BLaER1 (cell line): Measurements from ENCODE around the gene LPP.

Experiments
- H3K27ac ChIP-seq: shearing (Covaris generic); formaldehyde crosslinking; 2 replicates; pipeline ENCODE4 v1.8.1; 2022
- H3K27me3 ChIP-seq: shearing (Covaris generic); formaldehyde crosslinking; 2 replicates; pipeline ENCODE4 v1.8.1; 2022
- H3K36me3 ChIP-seq: shearing (Covaris generic); formaldehyde crosslinking; 2 replicates; pipeline ENCODE4 v1.8.1; 2022
- H3K4me1 ChIP-seq: shearing (Covaris generic); formaldehyde crosslinking; 2 replicates; pipeline ENCODE4 v1.8.1; 2022
- H3K4me2 ChIP-seq: shearing (Covaris generic); formaldehyde crosslinking; 2 replicates; pipeline ENCODE4 v1.8.1; 2022
- H3K4me3 ChIP-seq: shearing (Covaris generic); formaldehyde crosslinking; 2 replicates; pipeline ENCODE4 v1.8.1; 2022
- H3K9ac ChIP-seq: shearing (Covaris generic); formaldehyde crosslinking; 2 replicates; pipeline ENCODE4 v1.8.1; 2022
- H3K9me3 ChIP-seq: shearing (Covaris generic); formaldehyde crosslinking; 2 replicates; pipeline ENCODE4 v1.8.1; 2022
- H4K20me1 ChIP-seq: shearing (Covaris generic); formaldehyde crosslinking; 2 replicates; pipeline ENCODE4 v1.8.1; 2022
- Cebpa-rat ChIP-seq: shearing (Covaris generic); IDR thresholded peaks from 2 replicates; pipeline ENCODE4 v1.8.1; 2022

Gene LPP

DNA sequence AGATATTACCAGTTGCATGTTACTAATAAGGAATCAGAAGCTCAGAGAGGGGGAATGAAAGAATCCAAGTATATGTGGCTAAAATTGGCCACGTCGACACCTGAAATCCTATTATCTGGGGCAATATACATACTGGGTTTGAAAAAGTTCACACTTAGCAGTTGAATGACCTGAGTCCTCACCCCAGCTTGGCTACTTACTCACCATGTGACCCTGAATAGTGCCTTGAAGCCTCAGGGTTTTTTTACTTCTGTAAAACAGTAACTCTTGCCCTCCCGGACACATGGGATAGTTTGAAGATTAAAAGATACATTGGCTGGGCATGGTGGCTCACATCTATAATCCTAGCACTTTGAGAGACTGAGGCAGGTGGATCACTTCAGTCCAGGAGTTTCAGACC is 675.6 kb downstream of the LPP start:
- Histone ChIP-seq H3K27ac (no peak overlapping the region), H3K9me3 (no peaks in the 10 kb centered on the region), H3K4me2 (no peak overlapping the region), H3K4me1 (peaks cover 20% of the 10 kb centered on the region), H3K27me3 (no peaks in the 10 kb centered on the region), H3K36me3 (no peaks in the 10 kb centered on the region), H4K20me1 (no peaks in the 10 kb centered on the region), H3K9ac (no peak overlapping the region), H3K4me3 (no peak overlapping the region)
- TF ChIP-seq Cebpa-rat = no peak

GRCh38 chr3:188830893-188831292 is 676.9 kb downstream of the LPP start:
- no peak for TF ChIP-seq Cebpa-rat
- Histone ChIP-seq H4K20me1 (no peaks in the 10 kb centered on the region), H3K9me3 (no peaks in the 10 kb centered on the region), H3K27me3 (no peaks in the 10 kb centered on the region), H3K4me1 (peaks cover 21% of the 10 kb centered on the region), H3K36me3 (no peaks in the 10 kb centered on the region), H3K9ac (no peak overlapping the region), H3K4me2 (no peak overlapping the region), H3K4me3 (no peak overlapping the region), H3K27ac (no peak overlapping the region)

- TF ChIP-seq Cebpa-rat = no peak
- Histone ChIP-seq H3K4me3 (no peak overlapping the region), H3K27ac (no peak overlapping the region), H3K9ac (no peak overlapping the region), H3K4me2 (no peak overlapping the region), H3K4me1 (peaks cover 21% of the 10 kb centered on the region), H3K27me3 (no peaks in the 10 kb centered on the region), H4K20me1 (no peaks in the 10 kb centered on the region), H3K36me3 (no peaks in the 10 kb centered on the region), H3K9me3 (no peaks in the 10 kb centered on the region)
Measured at GRCh38 chr3:188832146-188832545, 678.2 kb downstream of the LPP start.

GRCh38 chr3:188832961-188833721 is 679.2 kb downstream of the LPP start:
- no peak for TF ChIP-seq Cebpa-rat

GRCh38 chr3:188834349-188834748 is 680.4 kb downstream of the LPP start:
- Histone ChIP-seq H3K9ac (no peak overlapping the region), H3K4me2 (0 out of 2 replicates have a peak overlapping the region, but pooled peaks have one; percentile 4), H3K9me3 (no peaks in the 10 kb centered on the region), H3K4me3 (no peak overlapping the region), H4K20me1 (no peaks in the 10 kb centered on the region), H3K4me1 (peaks cover 21% of the 10 kb centered on the region), H3K36me3 (no peaks in the 10 kb centered on the region), H3K27me3 (no peaks in the 10 kb centered on the region), H3K27ac (no peak overlapping the region)
- TF ChIP-seq Cebpa-rat = no peak

More at GRCh38 chr3:188832961-188833721, 679.2 kb downstream of the LPP start:
- Histone ChIP-seq H3K4me3 (no peak overlapping the region), H3K9ac (no peak overlapping the region), H3K4me2 (peak overlapping the region; percentile 19; the same call in 1 of the 2 replicates), H3K27me3 (no peaks in the 10 kb centered on the region), H3K36me3 (no peaks in the 10 kb centered on the region), H4K20me1 (no peaks in the 10 kb centered on the region), H3K9me3 (no peaks in the 10 kb centered on the region), H3K27ac (no peak overlapping the region), H3K4me1 (peaks cover 21% of the 10 kb centered on the region)

DNA sequence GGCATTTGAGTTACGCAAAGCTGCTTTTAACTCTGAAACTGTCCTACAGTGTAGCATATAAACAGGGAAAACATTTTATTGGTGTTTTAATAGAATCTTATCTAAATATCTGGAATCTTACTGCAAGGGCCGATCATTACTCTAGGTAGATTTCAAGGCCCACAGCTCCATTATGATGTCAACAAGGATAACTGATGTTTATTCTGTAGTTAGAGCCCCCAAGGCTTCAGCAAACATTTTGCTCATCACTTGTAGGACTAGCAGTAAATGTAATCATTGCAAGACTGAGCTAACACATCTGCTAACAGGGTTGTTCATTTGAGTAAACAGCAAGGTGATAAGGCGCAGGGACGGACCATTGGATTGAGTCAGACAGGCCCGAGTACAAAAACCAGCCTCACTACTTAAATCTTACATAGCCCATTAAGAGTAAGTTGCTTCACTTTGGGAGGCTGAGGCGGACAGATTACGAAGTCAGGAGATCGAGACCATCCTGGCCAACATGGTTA is 685.3 kb downstream of the LPP start:
- Histone ChIP-seq H3K4me2 (no peak overlapping the region), H3K36me3 (no peaks in the 10 kb centered on the region), H4K20me1 (no peaks in the 10 kb centered on the region), H3K9ac (no peak overlapping the region), H3K9me3 (no peaks in the 10 kb centered on the region), H3K27me3 (no peaks in the 10 kb centered on the region), H3K4me3 (no peak overlapping the region), H3K4me1 (peaks cover 4% of the 10 kb centered on the region), H3K27ac (no peak overlapping the region)
- no peak for TF ChIP-seq Cebpa-rat

DNA sequence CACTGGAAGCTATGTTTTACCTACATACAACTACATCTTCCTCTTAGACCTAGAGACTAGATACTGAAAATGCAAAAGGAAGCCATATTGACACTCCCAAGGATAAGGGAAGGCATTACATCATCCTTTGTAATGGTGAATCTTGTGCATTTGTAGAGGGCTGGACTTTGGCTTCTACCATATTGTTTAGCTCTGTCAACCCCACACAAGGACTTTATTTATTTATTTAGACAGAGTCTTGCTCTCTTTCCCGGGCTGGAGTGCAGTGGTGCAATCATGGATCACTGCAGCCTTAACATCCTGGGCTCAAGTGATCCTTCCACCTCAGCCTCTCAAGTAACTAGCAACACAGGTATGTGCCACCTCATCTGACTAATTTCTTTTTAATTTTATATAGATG is 686.3 kb downstream of the LPP start:
- Histone ChIP-seq H4K20me1 (no peaks in the 10 kb centered on the region), H3K9me3 (no peaks in the 10 kb centered on the region), H3K4me2 (no peak overlapping the region), H3K4me3 (no peak overlapping the region), H3K27ac (no peak overlapping the region), H3K36me3 (no peaks in the 10 kb centered on the region), H3K27me3 (no peaks in the 10 kb centered on the region), H3K9ac (no peak overlapping the region), H3K4me1 (no peaks in the 10 kb centered on the region; the same call in 1 of the 2 replicates)
- no peak for TF ChIP-seq Cebpa-rat

- Histone ChIP-seq H3K4me2 (no peak overlapping the region), H3K9ac (no peak overlapping the region), H3K9me3 (no peaks in the 10 kb centered on the region), H3K27ac (no peak overlapping the region), H3K4me3 (no peak overlapping the region), H3K4me1 (no peaks in the 10 kb centered on the region; the same call in 1 of the 2 replicates), H4K20me1 (no peaks in the 10 kb centered on the region), H3K36me3 (no peaks in the 10 kb centered on the region), H3K27me3 (no peaks in the 10 kb centered on the region)
- TF ChIP-seq Cebpa-rat = no peak
Measured at GRCh38 chr3:188841906-188842305, 687.9 kb downstream of the LPP start.

DNA sequence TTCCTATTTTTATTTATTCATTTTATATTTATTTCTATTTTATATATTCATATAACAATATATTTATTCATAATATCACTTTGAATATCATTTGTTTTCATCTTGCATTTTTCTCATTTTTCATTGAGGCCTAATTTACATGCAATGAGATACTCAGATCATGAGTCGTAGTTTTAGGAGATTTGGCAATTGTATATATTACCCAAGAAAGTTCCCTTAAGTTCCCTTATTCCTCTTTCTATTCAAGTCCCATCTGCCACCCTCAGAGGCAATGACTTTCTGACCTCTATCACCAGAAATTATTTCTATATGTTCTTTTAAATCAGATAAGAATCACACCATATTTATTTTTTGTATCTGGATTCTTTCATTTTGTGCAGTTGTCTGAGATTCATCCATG is 688.7 kb downstream of the LPP start:
- Histone ChIP-seq H3K27me3 (no peaks in the 10 kb centered on the region), H3K9me3 (no peaks in the 10 kb centered on the region), H3K9ac (no peak overlapping the region), H3K27ac (no peak overlapping the region), H4K20me1 (no peaks in the 10 kb centered on the region), H3K4me3 (no peak overlapping the region), H3K4me1 (no peaks in the 10 kb centered on the region), H3K4me2 (no peak overlapping the region), H3K36me3 (no peaks in the 10 kb centered on the region)
- no peak for TF ChIP-seq Cebpa-rat

GRCh38 chr3:188844096-188844495 is 690.1 kb downstream of the LPP start:
- H3K27ac ChIP-seq = no peak overlapping the region
- no peaks in the 10 kb centered on the region for H3K36me3 ChIP-seq
- H3K9ac ChIP-seq = no peak overlapping the region
- H3K4me1 ChIP-seq = no peaks in the 10 kb centered on the region
- no peaks in the 10 kb centered on the region for H4K20me1 ChIP-seq
- no peaks in the 10 kb centered on the region for H3K9me3 ChIP-seq
- no peaks in the 10 kb centered on the region for H3K27me3 ChIP-seq
- no peak overlapping the region for H3K4me2 ChIP-seq
- no peak for TF ChIP-seq Cebpa-rat
- no peak overlapping the region for H3K4me3 ChIP-seq
